Keratinocyte (primary cell): ENCODE measurements around the gene SULT1C2. TPM values are rescaled to one million over a fixed set of nuclear protein-coding genes. Genes with fewer than 3 reads are reported as not detected.

Source experiments
- DNase-seq: peaks from one replicate; pipeline ENCODE4 v3.0.0-alpha.2; 2011; ENCODE audit warnings: low read depth, missing footprints, low spot score
- FAIRE-seq: peaks from 2 replicates; lab custom pipeline; 2011; peaks lifted over from hg19 to GRCh38; lab: Jason Lieb, UNC
- H2AFZ ChIP-seq: 2 replicates; pipeline ENCODE4 v1.6.0; 2012; ENCODE audit warnings: low read length, control low read depth, inconsistent platforms; ENCODE audit not compliant: control insufficient read depth
- H3K27ac ChIP-seq: 2 replicates; pipeline ENCODE4 v1.5.1; 2011; ENCODE audit warnings: low read length; ENCODE audit not compliant: control insufficient read depth, insufficient read depth
- H3K27me3 ChIP-seq: 3 replicates; pipeline ENCODE4 v1.6.0; 2011; ENCODE audit warnings: low read length; ENCODE audit not compliant: control insufficient read depth, insufficient read depth; ENCODE audit errors: extremely low read depth
- H3K36me3 ChIP-seq, 2 experiments: 2 replicates in 1 of 2; 3 replicates in 1 of 2; pipeline ENCODE4 v1.5.1; 2011; ENCODE audit warnings: low read length in 2 of 2, mild to moderate bottlenecking in 1 of 2; ENCODE audit not compliant: control insufficient read depth in 2 of 2, insufficient read depth in 2 of 2; ENCODE audit errors: extremely low read depth in 1 of 2
- H3K4me1 ChIP-seq: 3 replicates; pipeline ENCODE4 v1.5.1; 2011; ENCODE audit warnings: low read length; ENCODE audit not compliant: control insufficient read depth, insufficient read depth; ENCODE audit errors: extremely low read depth
- H3K4me2 ChIP-seq: 3 replicates; pipeline ENCODE4 v1.6.0; 2011; ENCODE audit warnings: low read depth, low read length; ENCODE audit not compliant: control insufficient read depth, insufficient read depth; ENCODE audit errors: extremely low read depth
- H3K4me3 ChIP-seq, 3 experiments: fragments of 200-600 bp in 1 of 3; sonication (generic) in 1 of 3; 2 replicates in 2 of 3; 3 replicates in 1 of 3; pipeline ENCODE4 v1.5.1; 2011 to 2016; ENCODE audit warnings: low read length in 3 of 3, mild to moderate bottlenecking in 3 of 3, control low read depth in 2 of 3, inconsistent platforms in 1 of 3, low read depth in 1 of 3, mixed read lengths in 1 of 3, mixed run types in 1 of 3, moderate library complexity in 1 of 3; ENCODE audit not compliant: control insufficient read depth in 2 of 3, insufficient read depth in 2 of 3; ENCODE audit errors: extremely low read depth in 1 of 3
- H3K79me2 ChIP-seq: 2 replicates; pipeline ENCODE4 v1.6.0; 2012; ENCODE audit warnings: low read length; ENCODE audit not compliant: control insufficient read depth, insufficient read depth
- H3K9ac ChIP-seq: 3 replicates; pipeline ENCODE4 v1.6.0; 2011; ENCODE audit warnings: low read length; ENCODE audit not compliant: control insufficient read depth, insufficient read depth; ENCODE audit errors: extremely low read depth
- H3K9me1 ChIP-seq: 3 replicates; pipeline ENCODE4 v1.6.0; 2011; ENCODE audit warnings: low read length; ENCODE audit not compliant: control insufficient read depth, insufficient read depth; ENCODE audit errors: extremely low read depth
- H3K9me3 ChIP-seq: 2 replicates; pipeline ENCODE4 v1.5.1; 2012; ENCODE audit warnings: low read depth, low read length; ENCODE audit not compliant: control insufficient read depth
- H4K20me1 ChIP-seq: 3 replicates; pipeline ENCODE4 v1.6.0; 2011; ENCODE audit warnings: low read length; ENCODE audit not compliant: control insufficient read depth, insufficient read depth; ENCODE audit errors: extremely low read depth
- EZH2 ChIP-seq: IDR thresholded peaks from one replicate; pipeline ENCODE4 v1.6.1; 2012; ENCODE audit warnings: inconsistent platforms, mild to moderate bottlenecking, low read length, moderate library complexity
- dilution Hi-C: fragments of 300-500 bp; cut with MboI; formaldehyde crosslinking; loops from one replicate; pipeline ENCODE4 v1.7.0; 2020; ENCODE audit warnings: low sequenced_read_pairs; ENCODE audit not compliant: extremely low pct_ligation_motif_present
- polyA minus RNA-seq, 3 experiments: library from RNA; depleted of rRNA, polyadenylated mRNA; stranded (reverse); fragments of >200 nt; gene quantifications; 1 replicate in 1 of 3; 2 replicates in 1 of 3; 3 replicates in 1 of 3; pipeline ENCODE4 v1.2.3, GENCODE V29; 2011
- polyA plus RNA-seq, 5 experiments: library from polyadenylated mRNA; depleted of rRNA in 3 of 5; stranded (reverse) in 3 of 5; stranded (forward) in 1 of 5; unstranded in 1 of 5; fragments of >200 nt; gene quantifications; 1 replicate in 1 of 5; 2 replicates in 3 of 5; 3 replicates in 1 of 5; pipeline versions ENCODE4 v1.2.1 to v1.2.3, GENCODE V29; 2011 to 2012; ENCODE audit warnings: missing spikeins in 2 of 5, low read depth in 1 of 5, low replicate concordance in 1 of 5
- TF ChIP-seq, protein P1 (sequence below), 3 experiments: IDR thresholded peaks in 1 of 3; conservative IDR thresholded peaks in 1 of 3; optimal IDR thresholded peaks in 1 of 3; 2 replicates in 2 of 3; 3 replicates in 1 of 3; pipeline versions ENCODE3 to v1.5.1; 2011; ENCODE audit warnings: low read length in 3 of 3, mild to moderate bottlenecking in 3 of 3, moderate library complexity in 2 of 3, control low read depth in 1 of 3, inconsistent platforms in 1 of 3; ENCODE audit not compliant: insufficient read depth in 2 of 3; ENCODE audit errors: extremely low read depth in 1 of 3

Gene SULT1C2
- 0.06 TPM in 1 of 3 replicates, not detected in the others for polyA plus RNA-seq
- polyA plus RNA-seq (2011; ENCODE audit: low read depth): not detected
- polyA plus RNA-seq (2011; cell fraction: cytosol; rRNA removed): not detected in 2 replicates
- 0.05 TPM in 1 of 2 replicates, not detected in the other for polyA plus RNA-seq (2011; cell fraction: nucleus; rRNA removed)
- polyA plus RNA-seq (2012; ENCODE audit: low replicate concordance): 0.08 TPM in 1 of 2 replicates, not detected in the other
- not detected in 3 replicates for polyA minus RNA-seq
- polyA minus RNA-seq (2011; cell fraction: cytosol; rRNA and poly(A)+ RNA removed): not detected
- not detected in 2 replicates for polyA minus RNA-seq (2011; cell fraction: nucleus; rRNA and poly(A)+ RNA removed)

DNA sequence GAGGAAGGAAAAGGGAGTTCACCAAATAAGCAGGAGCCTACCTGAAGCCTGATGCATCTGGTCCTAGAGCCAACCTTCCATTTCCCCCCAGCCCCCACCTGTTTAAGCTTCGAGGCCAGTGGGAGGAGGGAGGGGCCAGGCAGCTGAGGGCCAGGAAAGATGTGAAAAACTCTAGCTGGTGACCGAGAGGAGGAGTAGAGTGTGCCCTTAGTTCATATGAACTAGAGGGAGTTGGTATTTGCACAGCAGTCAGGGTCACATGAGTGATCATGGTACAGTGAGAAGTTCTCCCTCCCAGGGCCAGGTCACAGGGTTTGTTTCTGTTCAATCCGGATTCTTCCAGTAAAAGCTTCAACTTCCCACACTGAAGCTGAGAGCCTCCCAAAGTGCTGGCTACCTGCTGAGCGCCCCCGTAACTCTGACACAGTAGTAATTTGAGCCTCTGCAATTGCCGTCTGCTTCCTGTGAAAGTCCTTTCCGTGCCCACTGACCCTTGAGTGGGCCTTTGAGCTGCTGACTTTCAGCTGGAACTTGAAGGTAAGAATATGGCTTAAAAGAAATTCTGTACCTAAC is at the start of gene SULT1C2:
TSS of gene SULT1C2 (plus strand) at position 362 of the 573 bp plus-strand sequence. CDS start 4,773 bp downstream, outside the sequence.
- FAIRE-seq: no peak
- dilution Hi-C loops: no loop called here
- H3K79me2 ChIP-seq: no peaks in the 10 kb centered on the region
- no peak within 1 kb of the TSS for H3K4me2 ChIP-seq
- no peak within 1 kb of the TSS for H3K27ac ChIP-seq
- no peaks in the 10 kb centered on the region for H3K9me1 ChIP-seq
- no peaks in the 10 kb centered on the region for H3K27me3 ChIP-seq
- no peaks in the 10 kb centered on the region for H3K4me1 ChIP-seq
- DNase-seq: no peak
- TF ChIP-seq EZH2: no peak
- TF ChIP-seq, protein P1, sequence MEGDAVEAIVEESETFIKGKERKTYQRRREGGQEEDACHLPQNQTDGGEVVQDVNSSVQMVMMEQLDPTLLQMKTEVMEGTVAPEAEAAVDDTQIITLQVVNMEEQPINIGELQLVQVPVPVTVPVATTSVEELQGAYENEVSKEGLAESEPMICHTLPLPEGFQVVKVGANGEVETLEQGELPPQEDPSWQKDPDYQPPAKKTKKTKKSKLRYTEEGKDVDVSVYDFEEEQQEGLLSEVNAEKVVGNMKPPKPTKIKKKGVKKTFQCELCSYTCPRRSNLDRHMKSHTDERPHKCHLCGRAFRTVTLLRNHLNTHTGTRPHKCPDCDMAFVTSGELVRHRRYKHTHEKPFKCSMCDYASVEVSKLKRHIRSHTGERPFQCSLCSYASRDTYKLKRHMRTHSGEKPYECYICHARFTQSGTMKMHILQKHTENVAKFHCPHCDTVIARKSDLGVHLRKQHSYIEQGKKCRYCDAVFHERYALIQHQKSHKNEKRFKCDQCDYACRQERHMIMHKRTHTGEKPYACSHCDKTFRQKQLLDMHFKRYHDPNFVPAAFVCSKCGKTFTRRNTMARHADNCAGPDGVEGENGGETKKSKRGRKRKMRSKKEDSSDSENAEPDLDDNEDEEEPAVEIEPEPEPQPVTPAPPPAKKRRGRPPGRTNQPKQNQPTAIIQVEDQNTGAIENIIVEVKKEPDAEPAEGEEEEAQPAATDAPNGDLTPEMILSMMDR (optimal IDR thresholded peaks at IDR 0.05 in 1 of 3, IDR thresholded peaks at IDR 0.05 in 1 of 3, conservative IDR thresholded peaks at IDR 0.05 in 1 of 3; ENCODE audit: extremely low read depth in 1 of 3, insufficient read depth in 2 of 3, low read length in 3 of 3): no peak
- H4K20me1 ChIP-seq: no peaks in the 10 kb centered on the region
- no peaks in the 10 kb centered on the region for H3K36me3 ChIP-seq
- no peak within 1 kb of the TSS for H3K4me3 ChIP-seq
- H3K9ac ChIP-seq: no peak within 1 kb of the TSS
- no peaks in the 10 kb centered on the region for H3K9me3 ChIP-seq
- no peak within 1 kb of the TSS for H2AFZ ChIP-seq

DNA sequence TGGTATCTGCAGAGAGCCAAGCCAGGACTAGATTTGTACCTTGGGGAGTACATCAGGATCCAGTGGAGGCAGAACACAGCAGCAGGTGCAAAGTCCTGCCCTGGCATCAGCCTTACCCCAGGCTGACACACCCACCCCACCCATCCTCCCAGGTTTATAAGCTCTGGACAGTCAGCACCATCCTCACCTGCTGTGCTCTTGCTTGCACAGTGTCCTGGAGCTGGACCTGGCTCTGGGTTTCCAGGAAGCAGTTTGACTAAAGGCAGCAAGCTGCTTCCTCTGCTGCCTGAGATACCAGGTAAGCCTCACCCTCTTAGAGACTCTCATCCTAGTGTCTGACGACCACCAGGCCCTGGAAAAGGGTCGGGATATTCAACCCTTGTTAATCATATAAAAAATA is 48.9 kb upstream of the SULT1C2 start, which contains the start of gene SULT1C3:
TSS of gene SULT1C3 (plus strand) at position 183 of the 400 bp plus-strand sequence. CDS start 7,227 bp downstream, outside the sequence.
- no peak for TF ChIP-seq EZH2
- TF ChIP-seq, protein P1 (optimal IDR thresholded peaks at IDR 0.05 in 1 of 3, IDR thresholded peaks at IDR 0.05 in 1 of 3, conservative IDR thresholded peaks at IDR 0.05 in 1 of 3; ENCODE audit: extremely low read depth in 1 of 3, insufficient read depth in 2 of 3, low read length in 3 of 3): no peak
- FAIRE-seq (no peak), DNase-seq (no peak)
- Histone ChIP-seq H3K36me3 (no peaks in the 10 kb centered on the region), H3K4me3 (no peak within 1 kb of the TSS), H3K79me2 (no peaks in the 10 kb centered on the region), H3K9me3 (peaks cover 2% of the 10 kb centered on the region), H3K9ac (no peak within 1 kb of the TSS), H3K27ac (no peak within 1 kb of the TSS), H2AFZ (no peak within 1 kb of the TSS), H3K9me1 (no peaks in the 10 kb centered on the region), H3K4me1 (peaks cover 6% of the 10 kb centered on the region), H3K27me3 (no peaks in the 10 kb centered on the region), H4K20me1 (no peaks in the 10 kb centered on the region), H3K4me2 (no peak within 1 kb of the TSS)
- dilution Hi-C loops: no loop called here
